Fibroblast of villous mesenchyme (primary cell): ENCODE data around the gene TMEM92. TPM values are rescaled to one million over a fixed set of nuclear protein-coding genes. Genes with fewer than 3 reads are reported as not detected.

Experiments
- DNase-seq: peaks from one replicate; pipeline ENCODE4 v3.0.0-alpha.2; 2010; ENCODE audit warnings: low read depth
- H3K4me3 ChIP-seq: 2 replicates; pipeline ENCODE4 v1.5.1; 2011; ENCODE audit warnings: low read depth, mild to moderate bottlenecking, low read length
- total RNA-seq: library from RNA; depleted of rRNA; stranded (reverse); fragments of >200 nt; gene quantifications from 2 replicates; pipeline ENCODE4 v1.2.3, GENCODE V29; 2012
- TF ChIP-seq, protein P1 (sequence below): IDR thresholded peaks from 2 replicates; pipeline ENCODE4 v1.5.1; 2012; ENCODE audit warnings: low read depth, mild to moderate bottlenecking, low read length; ENCODE audit not compliant: insufficient read depth

Gene TMEM92
- total RNA-seq, 1 donor, result not detected

DNA sequence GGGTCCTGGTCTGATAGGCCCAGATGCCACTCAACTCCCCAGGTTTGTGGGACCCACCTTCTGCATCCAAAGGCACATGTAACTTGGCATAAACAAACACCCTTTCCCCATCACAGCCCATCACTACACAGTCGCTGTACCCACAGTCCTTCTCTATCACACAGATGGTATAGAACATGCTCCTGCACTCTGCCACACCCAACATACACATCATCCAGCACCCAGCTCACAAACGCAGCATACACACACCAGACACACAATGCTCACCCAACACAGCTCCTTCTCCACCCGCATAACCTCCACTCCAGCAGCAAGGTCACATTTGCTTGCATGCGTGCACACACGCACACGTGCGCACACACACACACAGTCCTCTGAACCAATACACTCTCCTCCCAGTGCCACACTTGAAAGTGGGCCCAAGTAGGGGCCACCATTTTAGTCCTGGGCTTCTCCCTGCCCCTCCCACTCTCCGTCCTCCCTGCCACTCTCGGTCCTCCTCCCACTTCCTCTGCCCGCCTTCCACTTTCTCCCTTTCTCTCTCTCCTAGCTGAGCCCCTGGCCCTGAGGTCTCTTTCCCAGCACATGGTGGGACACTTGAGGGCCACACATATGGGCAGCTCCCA lies 8.5 kb upstream of the TMEM92 start:
- no peak for DNase-seq
- no peak overlapping the region for H3K4me3 ChIP-seq
- TF ChIP-seq, protein P1, sequence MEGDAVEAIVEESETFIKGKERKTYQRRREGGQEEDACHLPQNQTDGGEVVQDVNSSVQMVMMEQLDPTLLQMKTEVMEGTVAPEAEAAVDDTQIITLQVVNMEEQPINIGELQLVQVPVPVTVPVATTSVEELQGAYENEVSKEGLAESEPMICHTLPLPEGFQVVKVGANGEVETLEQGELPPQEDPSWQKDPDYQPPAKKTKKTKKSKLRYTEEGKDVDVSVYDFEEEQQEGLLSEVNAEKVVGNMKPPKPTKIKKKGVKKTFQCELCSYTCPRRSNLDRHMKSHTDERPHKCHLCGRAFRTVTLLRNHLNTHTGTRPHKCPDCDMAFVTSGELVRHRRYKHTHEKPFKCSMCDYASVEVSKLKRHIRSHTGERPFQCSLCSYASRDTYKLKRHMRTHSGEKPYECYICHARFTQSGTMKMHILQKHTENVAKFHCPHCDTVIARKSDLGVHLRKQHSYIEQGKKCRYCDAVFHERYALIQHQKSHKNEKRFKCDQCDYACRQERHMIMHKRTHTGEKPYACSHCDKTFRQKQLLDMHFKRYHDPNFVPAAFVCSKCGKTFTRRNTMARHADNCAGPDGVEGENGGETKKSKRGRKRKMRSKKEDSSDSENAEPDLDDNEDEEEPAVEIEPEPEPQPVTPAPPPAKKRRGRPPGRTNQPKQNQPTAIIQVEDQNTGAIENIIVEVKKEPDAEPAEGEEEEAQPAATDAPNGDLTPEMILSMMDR, result no peak

DNA sequence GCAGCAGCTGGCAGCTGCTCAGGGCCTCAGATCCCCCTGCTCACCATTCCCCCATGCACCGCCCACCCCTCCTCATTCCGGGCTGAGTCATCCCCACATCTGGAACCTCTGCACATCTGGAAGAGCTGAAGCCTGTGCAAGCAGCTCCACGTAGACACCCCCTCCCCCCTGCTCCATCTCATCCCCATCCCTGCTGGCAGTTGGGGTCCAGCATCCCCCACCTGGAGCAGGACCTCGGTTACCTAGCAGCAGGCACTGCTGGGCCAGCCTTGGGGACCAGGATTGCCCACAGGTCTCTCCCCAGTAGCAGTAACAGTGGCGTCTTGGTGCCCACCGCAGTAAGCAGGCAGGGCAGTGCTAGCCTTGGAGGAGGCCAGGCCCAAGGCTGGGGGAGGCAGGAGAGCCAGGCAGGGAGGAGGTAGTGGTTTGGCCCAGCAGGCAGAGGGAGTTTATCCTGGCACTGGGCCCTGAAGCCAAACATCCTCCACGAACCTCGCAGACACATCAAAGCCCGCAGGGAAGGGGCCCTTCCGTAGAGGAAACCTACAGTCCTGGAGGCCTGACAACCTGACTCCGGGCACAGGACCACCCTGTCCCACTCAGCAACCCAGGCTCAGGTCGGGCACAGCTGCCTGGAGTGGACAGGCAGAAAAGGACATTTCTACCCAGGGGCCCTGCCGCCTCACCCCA lies 7.7 kb upstream of the TMEM92 start:
- peak; percentile 84 for DNase-seq
- H3K4me3 ChIP-seq, result peak overlapping the region; percentile 2
- TF ChIP-seq, protein P1, result peak; percentile 20

DNA sequence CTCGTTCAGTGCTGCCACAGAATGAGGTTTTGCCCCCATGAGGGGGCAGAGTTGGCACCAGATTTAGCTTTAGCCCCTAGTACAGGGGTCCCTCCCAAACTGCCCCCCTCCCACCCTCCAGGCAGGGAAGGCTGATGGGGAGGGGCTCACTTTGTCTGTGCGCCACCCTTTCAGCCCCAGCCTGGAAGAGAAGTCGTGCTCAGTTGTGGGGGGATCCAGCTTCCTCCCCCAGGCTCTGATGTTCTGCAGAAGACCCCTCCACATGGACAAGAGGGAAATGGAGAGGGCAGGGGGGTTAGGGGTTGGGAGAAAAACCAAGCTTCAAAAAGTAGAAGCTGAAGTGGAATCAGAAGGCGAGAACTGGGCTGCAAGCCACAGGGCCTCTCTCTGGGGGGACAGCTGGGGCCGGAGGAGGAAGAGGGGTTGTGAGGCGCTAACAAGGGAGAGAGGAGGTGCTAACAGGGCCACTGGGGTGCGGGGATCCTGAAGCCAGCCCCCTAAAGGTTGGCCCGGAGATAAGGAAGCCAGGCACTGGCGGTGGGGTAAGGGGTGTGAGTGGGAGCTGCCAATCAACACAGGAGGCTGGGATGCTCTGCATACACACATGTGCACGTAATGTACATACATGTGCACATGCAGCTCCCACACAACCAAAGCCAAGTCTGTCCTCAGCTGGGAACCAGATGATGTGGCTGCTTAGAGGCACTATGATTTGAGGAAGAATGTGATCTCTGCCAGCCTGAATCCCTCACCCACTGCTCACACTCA lies 7.0 kb upstream of the TMEM92 start:
- peak; percentile 20 for DNase-seq
- TF ChIP-seq, protein P1, result no peak
- no peak overlapping the region for H3K4me3 ChIP-seq

DNA sequence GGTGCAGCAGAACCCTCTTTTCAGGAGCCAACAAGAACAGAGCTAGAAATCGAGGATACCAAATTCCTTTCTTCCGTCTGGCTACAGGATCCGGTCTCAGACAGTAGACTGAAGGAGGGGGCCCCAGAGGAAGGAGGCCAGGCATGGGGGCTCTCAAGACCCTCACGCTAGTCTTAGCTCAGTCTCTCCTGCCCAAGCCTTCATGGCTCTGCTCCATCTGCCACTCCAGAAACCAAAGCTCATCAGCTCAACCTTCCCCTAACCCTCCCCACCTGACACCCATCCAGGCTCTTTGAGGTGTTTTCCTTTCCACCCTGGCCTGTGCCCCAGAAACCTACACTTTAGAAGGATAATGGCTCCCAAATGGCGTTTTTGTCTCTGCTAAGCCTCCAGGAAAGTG lies 6.2 kb upstream of the TMEM92 start:
- no peak for DNase-seq
- no peak overlapping the region for H3K4me3 ChIP-seq
- TF ChIP-seq, protein P1, result no peak

DNA sequence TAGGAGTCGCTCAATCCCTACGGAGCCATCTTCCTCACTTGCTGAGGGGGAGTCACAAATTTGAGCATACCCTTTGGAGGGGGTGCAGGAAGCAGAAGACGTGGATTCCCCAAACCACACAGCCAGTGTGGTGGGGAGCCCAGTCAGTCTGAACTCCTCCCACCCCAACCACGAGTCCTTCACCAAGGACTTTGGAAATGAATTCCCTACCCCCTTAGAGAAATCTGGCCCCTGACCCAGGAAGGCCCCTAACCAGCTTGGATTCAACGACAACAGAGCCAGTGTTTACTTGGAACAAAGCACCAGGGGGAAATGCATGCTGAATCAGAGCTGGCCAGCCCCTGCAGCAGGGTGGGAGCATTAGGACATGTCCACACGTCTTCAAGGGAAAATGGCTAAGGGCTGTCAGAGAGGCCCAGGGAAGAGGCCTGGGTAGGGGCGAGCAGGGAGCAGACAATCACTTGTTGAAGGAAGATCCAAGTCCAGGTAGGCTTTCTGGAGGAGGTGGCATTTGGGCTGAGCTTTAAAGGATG lies 5.5 kb upstream of the TMEM92 start:
- peak; percentile 21 for DNase-seq
- H3K4me3 ChIP-seq, result no peak overlapping the region
- TF ChIP-seq, protein P1, result no peak

DNA sequence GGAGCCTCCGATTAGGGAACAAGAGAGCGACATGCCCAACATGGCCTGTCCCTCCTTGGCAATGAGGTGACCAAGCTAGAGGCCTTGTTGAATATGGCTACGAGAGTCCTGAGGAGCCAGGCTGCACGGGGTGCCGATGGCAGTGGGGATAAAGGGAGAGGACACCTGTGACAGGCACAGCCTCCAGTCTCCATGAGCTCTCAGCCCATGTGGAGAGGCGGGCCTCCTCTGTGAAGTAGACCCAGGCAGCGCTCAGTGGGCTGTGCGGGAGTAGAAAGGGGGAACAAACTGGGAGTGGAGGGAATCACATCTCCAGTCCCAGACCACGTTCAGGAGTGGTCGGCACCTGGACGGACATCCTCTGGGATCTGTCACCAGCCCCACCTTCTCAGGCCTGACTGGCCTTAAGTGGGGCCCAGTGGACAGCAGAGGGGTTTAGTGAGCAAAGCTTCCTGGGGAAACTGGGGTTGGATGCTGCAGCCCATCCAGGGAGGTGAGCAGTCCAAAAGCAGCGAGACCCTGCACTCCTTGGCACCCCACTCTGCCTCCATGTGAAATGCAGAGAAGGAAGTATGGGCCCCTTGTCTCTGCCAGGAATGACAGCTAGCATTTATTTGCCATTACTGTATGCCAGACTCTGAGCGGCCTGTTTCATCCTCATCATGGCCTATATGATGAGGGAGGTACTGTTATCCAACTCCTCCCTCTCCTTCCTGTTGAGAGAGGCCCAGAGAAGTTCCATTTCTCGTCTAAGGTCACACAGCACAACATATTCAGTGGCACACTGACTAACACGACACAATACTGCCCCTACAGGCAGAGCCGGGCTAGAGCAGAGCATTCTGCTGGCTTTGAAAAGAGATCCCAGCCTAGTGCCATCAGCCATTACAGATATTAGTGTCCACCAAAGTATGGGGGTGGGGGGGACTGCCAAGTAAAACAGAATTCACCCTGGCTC lies 4.5 kb upstream of the TMEM92 start:
- TF ChIP-seq, protein P1, result peak; percentile 95
- peak overlapping the region; percentile 45 for H3K4me3 ChIP-seq
- peak; percentile 86 for DNase-seq
